A549 (cell line): Measurements from ENCODE around the gene PCSK6.

Source experiments
- BHLHE40 ChIP-seq: IDR thresholded peaks from 2 replicates; pipeline ENCODE4 v1.6.1; 2012; ENCODE audit warnings: low read depth, low read length, inconsistent platforms
- CEBPB ChIP-seq, 2 experiments: fragments of >200 bp in 1 of 2; sonication (Bioruptor Twin) in 1 of 2; formaldehyde crosslinking in 1 of 2; IDR thresholded peaks; 2 replicates each; pipeline ENCODE4 v1.6.1; 2012 to 2016
- EP300 ChIP-seq, 2 experiments: fragments of >200 bp; sonication (Bioruptor Twin); formaldehyde crosslinking; IDR thresholded peaks; 2 replicates in 1 of 2; 3 replicates in 1 of 2; pipeline ENCODE4 v1.6.1; 2016 to 2017
- POLR2A ChIP-seq: IDR thresholded peaks from 2 replicates; pipeline ENCODE4 v1.6.1; 2012; ENCODE audit warnings: mild to moderate bottlenecking, low read length
- SMC3 ChIP-seq: fragments of >200 bp; sonication (Bioruptor Twin); formaldehyde crosslinking; IDR thresholded peaks from 3 replicates; pipeline ENCODE4 v1.6.1; 2018; ENCODE audit warnings: inconsistent platforms
- TF ChIP-seq, protein P1 (sequence below): fragments of >200 bp; sonication (Bioruptor Twin); formaldehyde crosslinking; IDR thresholded peaks from 3 replicates; pipeline ENCODE4 v1.5.1; 2016

DNA sequence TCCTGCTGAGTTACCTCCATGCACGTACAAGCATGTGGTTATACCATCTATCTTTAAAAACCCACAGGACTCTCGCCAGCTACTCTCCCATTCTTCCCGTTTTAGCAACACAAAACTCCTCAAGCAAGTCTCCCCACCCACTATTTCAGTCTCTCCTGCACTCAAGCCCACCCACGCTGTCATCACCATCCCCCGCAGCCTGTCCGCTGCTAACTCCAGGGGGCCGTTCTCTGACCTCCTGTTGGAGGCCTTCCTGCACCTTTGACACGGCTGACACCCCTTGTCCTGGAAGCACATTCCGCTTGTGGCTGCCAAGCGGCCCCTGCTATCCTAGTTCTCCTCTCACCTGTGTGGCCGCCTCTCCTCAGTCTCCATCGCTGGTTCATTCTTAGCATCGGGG, 7.5 kb upstream of the PCSK6 start:
- TF ChIP-seq SMC3 (no peak), POLR2A (no peak), EP300 (IDR thresholded peaks at IDR 0.05) (no peak), CEBPB (IDR thresholded peaks at IDR 0.05) (no peak), BHLHE40 (no peak)
- TF ChIP-seq, protein P1, sequence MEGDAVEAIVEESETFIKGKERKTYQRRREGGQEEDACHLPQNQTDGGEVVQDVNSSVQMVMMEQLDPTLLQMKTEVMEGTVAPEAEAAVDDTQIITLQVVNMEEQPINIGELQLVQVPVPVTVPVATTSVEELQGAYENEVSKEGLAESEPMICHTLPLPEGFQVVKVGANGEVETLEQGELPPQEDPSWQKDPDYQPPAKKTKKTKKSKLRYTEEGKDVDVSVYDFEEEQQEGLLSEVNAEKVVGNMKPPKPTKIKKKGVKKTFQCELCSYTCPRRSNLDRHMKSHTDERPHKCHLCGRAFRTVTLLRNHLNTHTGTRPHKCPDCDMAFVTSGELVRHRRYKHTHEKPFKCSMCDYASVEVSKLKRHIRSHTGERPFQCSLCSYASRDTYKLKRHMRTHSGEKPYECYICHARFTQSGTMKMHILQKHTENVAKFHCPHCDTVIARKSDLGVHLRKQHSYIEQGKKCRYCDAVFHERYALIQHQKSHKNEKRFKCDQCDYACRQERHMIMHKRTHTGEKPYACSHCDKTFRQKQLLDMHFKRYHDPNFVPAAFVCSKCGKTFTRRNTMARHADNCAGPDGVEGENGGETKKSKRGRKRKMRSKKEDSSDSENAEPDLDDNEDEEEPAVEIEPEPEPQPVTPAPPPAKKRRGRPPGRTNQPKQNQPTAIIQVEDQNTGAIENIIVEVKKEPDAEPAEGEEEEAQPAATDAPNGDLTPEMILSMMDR = no peak
